ENCODE data around the gene MCF2L2. TPM values are rescaled to one million over a fixed set of nuclear protein-coding genes. Genes with fewer than 3 reads are reported as not detected.
A peak's percentile ranks its signal among the peaks of the same experiment; 100 is the strongest.

The MCF2L2 gene
- total and polyA plus RNA-seq, 2 experiments from 2014 or later: 6.7 to 14.6 TPM

GRCh38 chr3:183188895-183189462, 239.4 kb downstream of the MCF2L2 start:
- Histone ChIP-seq H3K79me2 (replicated peaks; ENCODE audit: insufficient read depth) (no peaks in the 10 kb centered on the region), H3K4me3 (no peak overlapping the region), H3K27ac (ENCODE audit: low read depth) (no peak overlapping the region), H3F3A (replicated peaks; ENCODE audit: low read depth) (no peaks in the 10 kb centered on the region), H2AFZ (no peak overlapping the region), H3K4me2 (no peak overlapping the region), H3K36me3 (ENCODE audit: insufficient read depth) (no peaks in the 10 kb centered on the region), H3K4me1 (ENCODE audit: insufficient read depth) (no peaks in the 10 kb centered on the region), H3K9me2 (ENCODE audit: insufficient read depth) (no peaks in the 10 kb centered on the region), H4K20me1 (replicated peaks; ENCODE audit: insufficient read depth) (no peaks in the 10 kb centered on the region), H3K27me3 (ENCODE audit: insufficient read depth) (no peaks in the 10 kb centered on the region)
- H3K4me1 Mint-ChIP-seq: peaks cover 4% of the 10 kb centered on the region; the same call in 1 of the 3 replicates
- no peaks in the 10 kb centered on the region for H3K27me3 Mint-ChIP-seq (ENCODE audit: insufficient read depth, low read depth, poor library complexity)
- TF ChIP-seq ZNF462 (CRISPR knock-in tag; IDR thresholded peaks at IDR 0.05) (0 out of 2 replicates have a peak, but pooled peaks have one; percentile 5), CTCF (conservative IDR thresholded peaks at IDR 0.05; ENCODE audit: low read depth in 2 of 2) (peak; percentile 68 to 83), POLR2AphosphoS5 (IDR thresholded peaks at IDR 0.05; ENCODE audit: low read depth) (no peak)
- no peaks in the 10 kb centered on the region for H3K36me3 Mint-ChIP-seq (ENCODE audit: low read depth)
- peak; percentile 96 for ATAC-seq
- no peak overlapping the region for H3K4me3 Mint-ChIP-seq
- peak; percentile 78 for DNase-seq (ENCODE audit: low spot score)
- H3K9me3 Mint-ChIP-seq: no peaks in the 10 kb centered on the region
- H3K27ac Mint-ChIP-seq: no peak overlapping the region; the same call in 1 of the 2 replicates

Data from GM23338 (cell line).